AG09319 (cell line): Measurements from ENCODE around the gene ACVR1B.

ENCODE experiments used
- DNase-seq: peaks from one replicate; pipeline ENCODE4 v3.0.0-alpha.2; 2010; ENCODE audit warnings: low read depth; ENCODE audit errors: extremely low read depth
- CTCF ChIP-seq: IDR thresholded peaks from 2 replicates; pipeline ENCODE4 v1.5.1; 2011; ENCODE audit warnings: low read depth, mild to moderate bottlenecking, inconsistent platforms, low read length, moderate library complexity

The ACVR1B gene

GRCh38 chr12:51961834-51962233 lies 10.3 kb downstream of the ACVR1B start:
- no peak for DNase-seq
- TF ChIP-seq CTCF: no peak

- no peak for DNase-seq
- no peak for TF ChIP-seq CTCF
Measured at GRCh38 chr12:51962737-51963136, 11.2 kb downstream of the ACVR1B start.

GRCh38 chr12:51963477-51963876 lies 12.0 kb downstream of the ACVR1B start:
- TF ChIP-seq CTCF: no peak

GRCh38 chr12:51969643-51970042 lies 18.1 kb downstream of the ACVR1B start:
- DNase-seq: no peak
- TF ChIP-seq CTCF: no peak

More at GRCh38 chr12:51963477-51963876, 12.0 kb downstream of the ACVR1B start:
- no peak for DNase-seq

GRCh38 chr12:51970904-51971646 lies 19.6 kb downstream of the ACVR1B start:
- peak; percentile 21 for TF ChIP-seq CTCF
- DNase-seq: no peak

- TF ChIP-seq CTCF: no peak
Measured at GRCh38 chr12:51971679-51972421, 20.4 kb downstream of the ACVR1B start.

GRCh38 chr12:51972422-51972812 lies 20.9 kb downstream of the ACVR1B start:
- no peak for DNase-seq
- TF ChIP-seq CTCF: no peak

More at GRCh38 chr12:51971679-51972421, 20.4 kb downstream of the ACVR1B start:
- no peak for DNase-seq
